HepG2 (cell line): Measurements from ENCODE around the gene VPS13D. TPM values are rescaled to one million over a fixed set of nuclear protein-coding genes. Genes with fewer than 3 reads are reported as not detected.
A peak's percentile ranks its signal among the peaks of the same experiment; 100 is the strongest.

ENCODE experiments used
- ATAD3A ChIP-seq: sonication (generic); formaldehyde crosslinking; IDR thresholded peaks from 2 replicates; pipeline ENCODE4 v1.4.0; 2020; ENCODE audit warnings: missing genetic modification reagents
- ATF4 ChIP-seq, 2 experiments: fragments of 450-650 bp in 1 of 2; sonication (generic) in 1 of 2; formaldehyde crosslinking; IDR thresholded peaks; 2 replicates each; pipeline versions ENCODE4 v1.5.0 to v1.8.0; 2020 to 2022; ENCODE audit warnings: mild to moderate bottlenecking in 1 of 2, missing genetic modification reagents in 1 of 2
- CBX5 ChIP-seq: sonication (generic); formaldehyde crosslinking; IDR thresholded peaks from 2 replicates; pipeline ENCODE4 v1.4.0; 2020; ENCODE audit warnings: missing genetic modification reagents, borderline replicate concordance
- ELF4 ChIP-seq: sonication (generic); formaldehyde crosslinking; IDR thresholded peaks from 2 replicates; pipeline ENCODE4 v1.5.0; 2020; ENCODE audit warnings: missing genetic modification reagents, mild to moderate bottlenecking, moderate library complexity, borderline replicate concordance
- GATAD2A ChIP-seq: IDR thresholded peaks from 2 replicates; pipeline ENCODE4 v1.6.1; 2016
- HNF4G ChIP-seq, 2 experiments: sonication (generic) in 1 of 2; formaldehyde crosslinking in 1 of 2; IDR thresholded peaks; 2 replicates each; pipeline versions ENCODE4 v1.4.0 to v1.6.1; 2011 to 2020; ENCODE audit warnings: borderline replicate concordance in 2 of 2, low read depth in 2 of 2, mild to moderate bottlenecking in 2 of 2, low read length in 1 of 2, missing genetic modification reagents in 1 of 2, moderate library complexity in 1 of 2
- JUND ChIP-seq: sonication (generic); formaldehyde crosslinking; IDR thresholded peaks from 2 replicates; pipeline ENCODE4 v1.8.0; 2022; ENCODE audit warnings: mild to moderate bottlenecking, missing genetic modification reagents
- KAT2B ChIP-seq: fragments of 150-350 bp; IDR thresholded peaks from 2 replicates; pipeline ENCODE4 v1.6.1; 2014; ENCODE audit warnings: low read depth, low read length, borderline replicate concordance
- NAIF1 ChIP-seq: sonication (generic); formaldehyde crosslinking; IDR thresholded peaks from 2 replicates; pipeline ENCODE4 v1.5.0; 2020; ENCODE audit warnings: mild to moderate bottlenecking, missing genetic modification reagents, borderline replicate concordance
- NCOA2 ChIP-seq: sonication (generic); formaldehyde crosslinking; IDR thresholded peaks from 2 replicates; pipeline ENCODE4 v1.8.0; 2022; ENCODE audit warnings: inconsistent platforms
- NFE2 ChIP-seq: sonication (generic); formaldehyde crosslinking; IDR thresholded peaks from 2 replicates; pipeline ENCODE4 v1.4.0; 2020; ENCODE audit warnings: missing genetic modification reagents
- RARA ChIP-seq: IDR thresholded peaks from 2 replicates; pipeline ENCODE4 v1.6.1; 2016; ENCODE audit warnings: missing genetic modification reagents, missing compliant biosample characterization
- RELA ChIP-seq: sonication (generic); formaldehyde crosslinking; IDR thresholded peaks from 2 replicates; pipeline ENCODE4 v1.4.0; 2020; ENCODE audit warnings: missing genetic modification reagents
- RFX1 ChIP-seq: fragments of 450-650 bp; IDR thresholded peaks from 2 replicates; pipeline ENCODE4 v1.6.1; 2017
- SMAD3 ChIP-seq: sonication (generic); formaldehyde crosslinking; IDR thresholded peaks from 2 replicates; pipeline ENCODE4 v1.4.0; 2020; ENCODE audit warnings: missing genetic modification reagents
- SP5 ChIP-seq: IDR thresholded peaks from 2 replicates; pipeline ENCODE4 v1.6.1; 2016; ENCODE audit warnings: low read depth, borderline replicate concordance
- UBTF ChIP-seq: sonication (generic); formaldehyde crosslinking; IDR thresholded peaks from 2 replicates; pipeline ENCODE4 v1.4.0; 2020; ENCODE audit warnings: mild to moderate bottlenecking, missing genetic modification reagents
- ZFX ChIP-seq: sonication (generic); formaldehyde crosslinking; IDR thresholded peaks from 2 replicates; pipeline ENCODE4 v1.4.0; 2020; ENCODE audit warnings: mild to moderate bottlenecking, low read depth, missing genetic modification reagents, moderate library complexity
- ZMYM2 ChIP-seq: sonication (generic); formaldehyde crosslinking; IDR thresholded peaks from 2 replicates; pipeline ENCODE4 v1.8.0; 2022; ENCODE audit warnings: mild to moderate bottlenecking, missing genetic modification reagents
- ZMYM4 ChIP-seq: sonication (generic); formaldehyde crosslinking; IDR thresholded peaks from 2 replicates; pipeline ENCODE4 v1.8.1; 2023; ENCODE audit warnings: mild to moderate bottlenecking, missing genetic modification reagents
- ZNF138 ChIP-seq: sonication (generic); formaldehyde crosslinking; IDR thresholded peaks from 2 replicates; pipeline ENCODE4 v1.5.0; 2020; ENCODE audit warnings: mild to moderate bottlenecking, low read depth, missing genetic modification reagents
- ZNF205 ChIP-seq: IDR thresholded peaks from 2 replicates; pipeline ENCODE4 v1.6.1; 2018; ENCODE audit warnings: missing biosample characterization, missing genetic modification reagents
- ZNF317 ChIP-seq: sonication (generic); formaldehyde crosslinking; IDR thresholded peaks from 2 replicates; pipeline ENCODE4 v1.5.0; 2020; ENCODE audit warnings: mild to moderate bottlenecking, missing genetic modification reagents
- ZNF335 ChIP-seq: sonication (generic); formaldehyde crosslinking; IDR thresholded peaks from 2 replicates; pipeline ENCODE4 v1.4.0; 2020; ENCODE audit warnings: missing genetic modification reagents
- ZNF570 ChIP-seq: sonication (generic); formaldehyde crosslinking; IDR thresholded peaks from 2 replicates; pipeline ENCODE4 v1.4.0; 2020; ENCODE audit warnings: mild to moderate bottlenecking, missing genetic modification reagents, borderline replicate concordance
- ZNF598 ChIP-seq: sonication (generic); formaldehyde crosslinking; IDR thresholded peaks from 2 replicates; pipeline ENCODE4 v1.5.1; 2020; ENCODE audit warnings: mild to moderate bottlenecking, missing genetic modification reagents, borderline replicate concordance
- ZNF614 ChIP-seq: IDR thresholded peaks from 2 replicates; pipeline ENCODE4 v1.6.1; 2018; ENCODE audit warnings: missing biosample characterization, missing genetic modification reagents, inconsistent platforms, borderline replicate concordance
- ZNF674 ChIP-seq: sonication (generic); formaldehyde crosslinking; IDR thresholded peaks from 2 replicates; pipeline ENCODE4 v1.5.0; 2020; ENCODE audit warnings: low read depth, mild to moderate bottlenecking, missing genetic modification reagents
- polyA plus RNA-seq, 8 experiments: library from polyadenylated mRNA; depleted of rRNA in 3 of 8; stranded (reverse) in 7 of 8; unstranded in 1 of 8; fragments of >200 nt; fragmentation: Illumina TruSeq in 4 of 8; extraction: Trizol in 4 of 8; gene quantifications; 2 replicates each; pipeline versions ENCODE4 v1.2.1 to v1.2.3, GENCODE V29; 2011 to 2016; ENCODE audit warnings: low read depth in 4 of 8, missing spikeins in 1 of 8, mixed read lengths in 1 of 8; ENCODE audit not compliant: insufficient read depth in 1 of 8
- total RNA-seq, 5 experiments: library from RNA; depleted of rRNA; stranded (reverse); fragments of >200 nt; fragmentation: Illumina TruSeq; extraction: Trizol; gene quantifications; 2 replicates each; pipeline ENCODE4 v1.2.3, GENCODE V29; 2016; ENCODE audit warnings: low read depth in 1 of 5

The VPS13D gene
- total and polyA plus RNA-seq, 2 of the 13 experiments (the other 11 are each of a cell fraction or from before 2014, with no cell fraction given): 8.6 to 13.9 TPM

- TF ChIP-seq ATF4 (CRISPR knock-in tag; IDR thresholded peaks at IDR 0.05) (peak in 1 of 2 experiments; percentile 43; a peak in 1 of 4 replicates), KAT2B (no peak), RELA (CRISPR knock-in tag) (no peak), SMAD3 (CRISPR knock-in tag) (peak; percentile 88), ZNF614 (peak; percentile 77), HNF4G (IDR thresholded peaks at IDR 0.05; ENCODE audit: borderline replicate concordance, low read depth, low read length) (peak; percentile 82), HNF4G (CRISPR knock-in tag; IDR thresholded peaks at IDR 0.05; ENCODE audit: borderline replicate concordance, low read depth) (peak; percentile 90), RFX1 (no peak), ZMYM4 (peak; percentile 68; the same call in 1 of the 2 replicates), ELF4 (CRISPR knock-in tag) (0 out of 2 replicates have a peak, but pooled peaks have one; percentile 4), CBX5 (CRISPR knock-in tag) (0 out of 2 replicates have a peak, but pooled peaks have one; percentile 41), ZMYM2 (CRISPR knock-in tag) (peak; percentile 35; the same call in 1 of the 2 replicates), NFE2 (no peak), ZNF570 (CRISPR knock-in tag) (no peak), ZNF317 (CRISPR knock-in tag) (peak; percentile 78; the same call in 1 of the 2 replicates), ZNF598 (no peak), ZNF138 (CRISPR knock-in tag) (no peak), SP5 (0 out of 2 replicates have a peak, but pooled peaks have one; percentile 59), GATAD2A (CRISPR knock-in tag) (peak; percentile 99), JUND (peak; percentile 30; the same call in 1 of the 2 replicates), ATAD3A (no peak), ZNF335 (CRISPR knock-in tag) (0 out of 2 replicates have a peak, but pooled peaks have one; percentile 42), NCOA2 (CRISPR knock-in tag) (peak; percentile 94), ZFX (CRISPR knock-in tag) (no peak), NAIF1 (no peak), ZNF674 (no peak), RARA (CRISPR knock-in tag) (peak; percentile 98), ZNF205 (CRISPR knock-in tag) (0 out of 2 replicates have a peak, but pooled peaks have one; percentile 31), UBTF (peak; percentile 25; the same call in 1 of the 2 replicates)
Measured at GRCh38 chr1:12453400-12454343, 223.8 kb downstream of the VPS13D start (continued).
